Measurements from ENCODE around the gene RIPK1.
"Not testable (repeated sequence)": the region's sequence is repeated elsewhere in the genome, so short reads cannot be mapped to it uniquely, and the experiment has no call there.

- TF ChIP-seq CTCF (conservative IDR thresholded peaks at IDR 0.05; ENCODE audit: low read length); EZH2phosphoT487 (IDR thresholded peaks at IDR 0.05; ENCODE audit: borderline replicate concordance): not testable (repeated sequence)
These were observed 88.2 kb downstream of the RIPK1 start for GRCh38 chr6:3156184-3157130.
